HL-60 (cell line): ENCODE data around the gene ARHGAP26.
"Not testable (repeated sequence)": the region's sequence is repeated elsewhere in the genome, so short reads cannot be mapped to it uniquely, and the experiment has no call there.

ENCODE experiments used
- DNase-seq, 2 experiments: peaks; one replicate each; pipeline ENCODE4 v3.0.0-alpha.2; 2010 to 2020; ENCODE audit warnings: low read depth in 1 of 2, low spot score in 1 of 2
- H3K27ac ChIP-seq: fragments of 250-450 bp; sonication (Bioruptor Pico); replicated peaks from 2 replicates; pipeline ENCODE4 v1.5.1; 2020; ENCODE audit warnings: mild to moderate bottlenecking, moderate library complexity
- H3K27me3 ChIP-seq: fragments of 250-450 bp; sonication (Bioruptor Pico); 2 replicates; pipeline ENCODE4 v1.5.1; 2021; ENCODE audit warnings: mild to moderate bottlenecking, moderate library complexity; ENCODE audit not compliant: insufficient read depth, poor library complexity, severe bottlenecking
- H3K4me3 ChIP-seq: replicated peaks from 2 replicates; pipeline ENCODE4 v1.5.1; 2011; ENCODE audit warnings: mild to moderate bottlenecking, control low read depth, low read length; ENCODE audit not compliant: insufficient read depth
- CTCF ChIP-seq: IDR thresholded peaks from one replicate; pipeline ENCODE4 v1.5.1; 2011; ENCODE audit warnings: low read length, control low read depth, inconsistent platforms; ENCODE audit not compliant: insufficient read depth
- GABPA ChIP-seq: IDR thresholded peaks from 2 replicates; pipeline ENCODE4 v1.6.1; 2012; ENCODE audit warnings: low read depth
- POLR2AphosphoS5 ChIP-seq: IDR thresholded peaks from 2 replicates; pipeline ENCODE4 v1.6.1; 2012; ENCODE audit warnings: low read depth
- REST ChIP-seq: IDR thresholded peaks from 2 replicates; pipeline ENCODE4 v1.6.1; 2012; ENCODE audit warnings: low read depth; ENCODE audit not compliant: insufficient replicate concordance
- SPI1 ChIP-seq: IDR thresholded peaks from 2 replicates; pipeline ENCODE4 v1.6.1; 2012; ENCODE audit warnings: low read depth, mild to moderate bottlenecking, borderline replicate concordance

Gene ARHGAP26

GRCh38 chr5:142926549-142926948 is 156.4 kb downstream of the ARHGAP26 start:
- DNase-seq: no peak
- no peak overlapping the region for H3K27ac ChIP-seq

GRCh38 chr5:142928999-142929398 is 158.8 kb downstream of the ARHGAP26 start:
- H3K4me3 ChIP-seq, DNase-seq, H3K27ac ChIP-seq, H3K27me3 ChIP-seq: not testable (repeated sequence)

More at GRCh38 chr5:142926549-142926948, 156.4 kb downstream of the ARHGAP26 start:
- Histone ChIP-seq H3K4me3 (no peak overlapping the region), H3K27me3 (no peaks in the 10 kb centered on the region)
- no peak for TF ChIP-seq GABPA
- no peak for TF ChIP-seq CTCF

- Histone ChIP-seq H3K4me3 (no peak overlapping the region), H3K27ac (no peak overlapping the region)
- DNase-seq: no peak
Observed at GRCh38 chr5:142929587-142929986, 159.4 kb downstream of the ARHGAP26 start.

GRCh38 chr5:142930395-142931110 is 160.4 kb downstream of the ARHGAP26 start:
- no peak for TF ChIP-seq REST
- no peak for TF ChIP-seq CTCF
- no peak for TF ChIP-seq GABPA
- no peak for TF ChIP-seq SPI1
- TF ChIP-seq POLR2AphosphoS5: no peak
- DNase-seq: no peak
- Histone ChIP-seq H3K4me3 (no peak overlapping the region), H3K27ac (no peak overlapping the region), H3K27me3 (no peaks in the 10 kb centered on the region)

More at GRCh38 chr5:142929587-142929986, 159.4 kb downstream of the ARHGAP26 start:
- no peak for TF ChIP-seq SPI1
- no peak for TF ChIP-seq CTCF
- no peaks in the 10 kb centered on the region for H3K27me3 ChIP-seq

- no peak for DNase-seq
- no peak for TF ChIP-seq CTCF
- no peak for TF ChIP-seq GABPA
- no peak for TF ChIP-seq SPI1
- no peak for TF ChIP-seq POLR2AphosphoS5
- no peak for TF ChIP-seq REST
- Histone ChIP-seq H3K27ac (no peak overlapping the region), H3K27me3 (no peaks in the 10 kb centered on the region), H3K4me3 (no peak overlapping the region)
Observed at GRCh38 chr5:142931896-142932686, 161.9 kb downstream of the ARHGAP26 start.
